MM.1S (cell line): Measurements from ENCODE around the gene RHOV.

Source experiments
- DNase-seq: peaks from one replicate; pipeline ENCODE4 v3.0.0-alpha.2; 2015
- H2AFZ ChIP-seq: fragments of 300-600 bp; sonication (generic); 2 replicates; pipeline ENCODE4 v1.6.0; 2016; ENCODE audit warnings: antibody characterized with exemption, low read length
- H3F3A ChIP-seq: fragments of 300-600 bp; sonication (generic); 2 replicates; pipeline ENCODE4 v1.6.1; 2016; ENCODE audit warnings: mild to moderate bottlenecking, antibody characterized with exemption, low read length, moderate library complexity, mixed read lengths; ENCODE audit not compliant: insufficient read depth
- H3K27ac ChIP-seq: fragments of 300-600 bp; sonication (generic); 2 replicates; pipeline ENCODE4 v1.5.1; 2016; ENCODE audit warnings: mild to moderate bottlenecking, low read length
- H3K27me3 ChIP-seq: fragments of 300-600 bp; sonication (generic); replicated peaks from 2 replicates; pipeline ENCODE4 v1.6.0; 2016; ENCODE audit warnings: low read length; ENCODE audit not compliant: insufficient read depth
- H3K36me3 ChIP-seq: fragments of 300-600 bp; sonication (generic); replicated peaks from 2 replicates; pipeline ENCODE4 v1.6.1; 2016; ENCODE audit warnings: mild to moderate bottlenecking, low read length, mixed read lengths; ENCODE audit not compliant: insufficient read depth
- H3K4me1 ChIP-seq: fragments of 300-600 bp; sonication (generic); 2 replicates; pipeline ENCODE4 v1.6.1; 2016; ENCODE audit warnings: low read length, mixed read lengths
- H3K4me2 ChIP-seq: fragments of 300-600 bp; sonication (generic); 2 replicates; pipeline ENCODE4 v1.6.0; 2016; ENCODE audit warnings: low read depth, low read length
- H3K4me3 ChIP-seq: fragments of 300-600 bp; sonication (generic); 2 replicates; pipeline ENCODE4 v1.5.1; 2016; ENCODE audit warnings: low read length, mixed read lengths
- H3K79me2 ChIP-seq: fragments of 300-600 bp; sonication (generic); 2 replicates; pipeline ENCODE4 v1.6.1; 2016; ENCODE audit warnings: mixed run types, low read length, mixed read lengths
- H3K9ac ChIP-seq: fragments of 300-600 bp; sonication (generic); 2 replicates; pipeline ENCODE4 v1.6.1; 2016; ENCODE audit warnings: low read length, mixed read lengths
- H3K9me2 ChIP-seq: fragments of 300-600 bp; sonication (generic); replicated peaks from 2 replicates; pipeline ENCODE4 v1.6.1; 2016; ENCODE audit warnings: mild to moderate bottlenecking, low read length, mixed read lengths; ENCODE audit not compliant: insufficient read depth
- H3K9me3 ChIP-seq: fragments of 300-600 bp; sonication (generic); replicated peaks from 2 replicates; pipeline ENCODE4 v1.6.1; 2016; ENCODE audit warnings: mild to moderate bottlenecking, low read length, mixed read lengths; ENCODE audit not compliant: insufficient read depth
- H4K20me1 ChIP-seq: fragments of 300-600 bp; sonication (generic); 2 replicates; pipeline ENCODE4 v1.6.1; 2016; ENCODE audit warnings: mild to moderate bottlenecking, low read length, moderate library complexity, mixed read lengths; ENCODE audit not compliant: insufficient read depth
- EZH2 ChIP-seq: fragments of 300-600 bp; sonication (generic); optimal IDR thresholded peaks from 2 replicates; pipeline ENCODE3; 2017; ENCODE audit warnings: low read depth, mild to moderate bottlenecking, antibody characterized with exemption, low read length, mixed read lengths
- EZH2phosphoT487 ChIP-seq: fragments of 300-600 bp; sonication (generic); IDR thresholded peaks from 2 replicates; pipeline ENCODE4 v1.6.1; 2018; ENCODE audit warnings: antibody characterized with exemption, low read length
- TF ChIP-seq, protein P1 (sequence below): fragments of 300-600 bp; sonication (generic); IDR thresholded peaks from 2 replicates; pipeline ENCODE4 v1.5.1; 2016; ENCODE audit warnings: antibody characterized with exemption, low read length, mixed read lengths

Gene RHOV

DNA sequence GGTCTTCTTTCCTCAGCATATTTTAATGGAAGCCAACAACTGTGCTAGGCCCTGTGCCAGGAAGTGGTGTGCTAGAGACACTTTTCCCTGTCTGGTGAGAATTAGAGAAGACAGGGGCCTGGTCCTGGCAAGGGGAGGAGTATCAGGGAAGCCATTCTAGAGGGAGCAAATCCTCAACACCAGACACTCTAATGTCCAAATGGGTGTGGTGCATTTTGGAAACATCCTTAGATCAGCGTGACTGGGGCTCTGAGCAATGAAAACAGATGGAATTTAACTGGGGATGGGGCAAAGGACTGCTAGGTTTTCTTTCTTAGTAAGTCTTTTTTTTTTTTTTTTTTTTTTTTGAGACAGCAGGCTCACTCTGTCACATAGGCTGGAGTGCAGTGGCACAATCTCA is 12.6 kb upstream of the RHOV start:
- no peak for DNase-seq
- no peak overlapping the region for H2AFZ ChIP-seq
- H3K27ac ChIP-seq, result no peak overlapping the region
- H4K20me1 ChIP-seq, result no peaks in the 10 kb centered on the region
- H3K9ac ChIP-seq, result no peak overlapping the region
- TF ChIP-seq EZH2phosphoT487 (no peak), EZH2 (no peak)
- TF ChIP-seq, protein P1, sequence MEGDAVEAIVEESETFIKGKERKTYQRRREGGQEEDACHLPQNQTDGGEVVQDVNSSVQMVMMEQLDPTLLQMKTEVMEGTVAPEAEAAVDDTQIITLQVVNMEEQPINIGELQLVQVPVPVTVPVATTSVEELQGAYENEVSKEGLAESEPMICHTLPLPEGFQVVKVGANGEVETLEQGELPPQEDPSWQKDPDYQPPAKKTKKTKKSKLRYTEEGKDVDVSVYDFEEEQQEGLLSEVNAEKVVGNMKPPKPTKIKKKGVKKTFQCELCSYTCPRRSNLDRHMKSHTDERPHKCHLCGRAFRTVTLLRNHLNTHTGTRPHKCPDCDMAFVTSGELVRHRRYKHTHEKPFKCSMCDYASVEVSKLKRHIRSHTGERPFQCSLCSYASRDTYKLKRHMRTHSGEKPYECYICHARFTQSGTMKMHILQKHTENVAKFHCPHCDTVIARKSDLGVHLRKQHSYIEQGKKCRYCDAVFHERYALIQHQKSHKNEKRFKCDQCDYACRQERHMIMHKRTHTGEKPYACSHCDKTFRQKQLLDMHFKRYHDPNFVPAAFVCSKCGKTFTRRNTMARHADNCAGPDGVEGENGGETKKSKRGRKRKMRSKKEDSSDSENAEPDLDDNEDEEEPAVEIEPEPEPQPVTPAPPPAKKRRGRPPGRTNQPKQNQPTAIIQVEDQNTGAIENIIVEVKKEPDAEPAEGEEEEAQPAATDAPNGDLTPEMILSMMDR, result no peak
- no peaks in the 10 kb centered on the region for H3K36me3 ChIP-seq
- no peaks in the 10 kb centered on the region for H3K27me3 ChIP-seq
- H3K4me2 ChIP-seq, result no peak overlapping the region
- no peak overlapping the region for H3K4me3 ChIP-seq
- no peaks in the 10 kb centered on the region for H3F3A ChIP-seq
- no peaks in the 10 kb centered on the region for H3K79me2 ChIP-seq
- H3K9me2 ChIP-seq, result no peaks in the 10 kb centered on the region
- H3K4me1 ChIP-seq, result peaks cover 14% of the 10 kb centered on the region
- no peaks in the 10 kb centered on the region for H3K9me3 ChIP-seq

DNA sequence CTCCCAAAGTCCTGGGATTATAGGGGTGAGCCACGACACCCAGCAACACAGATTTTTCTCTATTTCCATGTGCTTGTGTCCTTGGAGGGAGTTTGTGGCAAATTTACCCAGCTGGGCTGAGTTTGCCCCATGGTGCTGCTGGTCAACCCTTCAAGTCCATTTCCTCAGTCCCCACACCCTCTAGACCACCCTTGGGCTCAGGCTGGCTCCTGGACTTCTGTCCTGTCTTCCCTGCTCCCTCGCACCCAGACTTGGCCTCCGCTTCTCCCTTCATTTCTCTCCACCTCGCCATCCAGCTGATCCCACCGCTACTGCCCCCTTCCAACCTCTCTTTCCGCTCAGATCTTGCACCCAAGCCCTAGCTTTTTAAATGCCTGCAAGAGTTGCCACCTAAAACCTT is 7.3 kb upstream of the RHOV start:
- DNase-seq, result no peak
- no peaks in the 10 kb centered on the region for H3F3A ChIP-seq
- no peaks in the 10 kb centered on the region for H4K20me1 ChIP-seq
- H3K9ac ChIP-seq, result no peak overlapping the region
- no peaks in the 10 kb centered on the region for H3K9me2 ChIP-seq
- no peaks in the 10 kb centered on the region for H3K27me3 ChIP-seq
- H3K4me3 ChIP-seq, result no peak overlapping the region
- TF ChIP-seq EZH2phosphoT487 (no peak), EZH2 (no peak)
- TF ChIP-seq, protein P1, result no peak
- no peak overlapping the region for H2AFZ ChIP-seq
- no peaks in the 10 kb centered on the region for H3K36me3 ChIP-seq
- peaks cover 13% of the 10 kb centered on the region for H3K4me1 ChIP-seq
- no peaks in the 10 kb centered on the region for H3K9me3 ChIP-seq
- no peak overlapping the region for H3K4me2 ChIP-seq
- no peak overlapping the region for H3K27ac ChIP-seq
- H3K79me2 ChIP-seq, result no peaks in the 10 kb centered on the region

DNA sequence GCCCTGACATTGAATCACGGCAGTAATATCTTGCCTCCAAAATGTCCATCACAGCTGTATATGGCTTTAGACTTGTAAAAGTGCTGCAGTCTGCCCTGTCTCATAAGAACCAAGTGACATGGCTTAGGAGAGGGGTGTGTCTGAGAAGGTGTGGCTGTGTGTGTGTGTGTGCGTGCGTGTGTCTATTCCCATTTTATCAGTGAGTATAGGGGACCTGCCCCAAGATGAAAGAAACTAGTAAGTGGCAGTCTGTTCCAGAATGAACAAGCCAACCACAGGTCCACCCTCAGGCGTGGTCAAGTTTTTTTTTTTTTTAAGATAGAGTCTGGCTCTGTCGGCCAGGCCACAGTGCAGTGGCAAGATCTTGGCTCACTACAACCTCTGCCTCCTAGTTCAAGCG is 5.6 kb upstream of the RHOV start:
- H3K4me3 ChIP-seq, result no peak overlapping the region
- no peaks in the 10 kb centered on the region for H3K9me2 ChIP-seq
- no peaks in the 10 kb centered on the region for H3F3A ChIP-seq
- H3K9me3 ChIP-seq, result no peaks in the 10 kb centered on the region
- no peak overlapping the region for H3K4me2 ChIP-seq
- TF ChIP-seq EZH2phosphoT487, result no peak
- TF ChIP-seq, protein P1, result no peak
- TF ChIP-seq EZH2, result no peak
- H3K36me3 ChIP-seq, result no peaks in the 10 kb centered on the region
- peaks cover 13% of the 10 kb centered on the region for H3K4me1 ChIP-seq
- no peak overlapping the region for H2AFZ ChIP-seq
- DNase-seq, result no peak
- H3K79me2 ChIP-seq, result no peaks in the 10 kb centered on the region
- H3K27ac ChIP-seq, result no peak overlapping the region
- H3K9ac ChIP-seq, result no peak overlapping the region
- no peaks in the 10 kb centered on the region for H4K20me1 ChIP-seq
- no peaks in the 10 kb centered on the region for H3K27me3 ChIP-seq
